ENCODE measurements around the gene NELFB. TPM values are rescaled to one million over a fixed set of nuclear protein-coding genes. Genes with fewer than 3 reads are reported as not detected.
A peak's percentile ranks its signal among the peaks of the same experiment; 100 is the strongest.

NELFB gene
- total RNA-seq, 3 donors from 2014 or later: 32.6 to 39.2 (median 38.7) TPM

GRCh38 chr9:137226338-137227053 is 28.6 kb upstream of the NELFB start:
- Histone ChIP-seq H3K27me3 (peaks cover 4 to 35% of the 10 kb centered on the region in 2 donors), H3K4me1 (peaks cover 7% of the 10 kb centered on the region in 2 donors), H3K9me3 (no peaks in the 10 kb centered on the region), H3K27ac (peak overlapping the region; percentile 53 to 78), H3K36me3 (no peaks in the 10 kb centered on the region), H3K4me3 (peak overlapping the region in 1 of 3 donors; percentile 25)
- TF ChIP-seq POLR2A (IDR thresholded peaks at IDR 0.05) (no peak), POLR2AphosphoS5 (IDR thresholded peaks at IDR 0.05) (no peak)
- TF ChIP-seq, protein P1, sequence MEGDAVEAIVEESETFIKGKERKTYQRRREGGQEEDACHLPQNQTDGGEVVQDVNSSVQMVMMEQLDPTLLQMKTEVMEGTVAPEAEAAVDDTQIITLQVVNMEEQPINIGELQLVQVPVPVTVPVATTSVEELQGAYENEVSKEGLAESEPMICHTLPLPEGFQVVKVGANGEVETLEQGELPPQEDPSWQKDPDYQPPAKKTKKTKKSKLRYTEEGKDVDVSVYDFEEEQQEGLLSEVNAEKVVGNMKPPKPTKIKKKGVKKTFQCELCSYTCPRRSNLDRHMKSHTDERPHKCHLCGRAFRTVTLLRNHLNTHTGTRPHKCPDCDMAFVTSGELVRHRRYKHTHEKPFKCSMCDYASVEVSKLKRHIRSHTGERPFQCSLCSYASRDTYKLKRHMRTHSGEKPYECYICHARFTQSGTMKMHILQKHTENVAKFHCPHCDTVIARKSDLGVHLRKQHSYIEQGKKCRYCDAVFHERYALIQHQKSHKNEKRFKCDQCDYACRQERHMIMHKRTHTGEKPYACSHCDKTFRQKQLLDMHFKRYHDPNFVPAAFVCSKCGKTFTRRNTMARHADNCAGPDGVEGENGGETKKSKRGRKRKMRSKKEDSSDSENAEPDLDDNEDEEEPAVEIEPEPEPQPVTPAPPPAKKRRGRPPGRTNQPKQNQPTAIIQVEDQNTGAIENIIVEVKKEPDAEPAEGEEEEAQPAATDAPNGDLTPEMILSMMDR (IDR thresholded peaks at IDR 0.05): no peak
- DNase-seq (ENCODE audit: low spot score in 2 of 2): no peak
- intact Hi-C loops (cut with DNase I; ENCODE audit: low total_unique reads): loop anchor here (5.0 kb wide), 1 partner anchor 94 kb away; no protein-coding TSS in a partner anchor

DNA sequence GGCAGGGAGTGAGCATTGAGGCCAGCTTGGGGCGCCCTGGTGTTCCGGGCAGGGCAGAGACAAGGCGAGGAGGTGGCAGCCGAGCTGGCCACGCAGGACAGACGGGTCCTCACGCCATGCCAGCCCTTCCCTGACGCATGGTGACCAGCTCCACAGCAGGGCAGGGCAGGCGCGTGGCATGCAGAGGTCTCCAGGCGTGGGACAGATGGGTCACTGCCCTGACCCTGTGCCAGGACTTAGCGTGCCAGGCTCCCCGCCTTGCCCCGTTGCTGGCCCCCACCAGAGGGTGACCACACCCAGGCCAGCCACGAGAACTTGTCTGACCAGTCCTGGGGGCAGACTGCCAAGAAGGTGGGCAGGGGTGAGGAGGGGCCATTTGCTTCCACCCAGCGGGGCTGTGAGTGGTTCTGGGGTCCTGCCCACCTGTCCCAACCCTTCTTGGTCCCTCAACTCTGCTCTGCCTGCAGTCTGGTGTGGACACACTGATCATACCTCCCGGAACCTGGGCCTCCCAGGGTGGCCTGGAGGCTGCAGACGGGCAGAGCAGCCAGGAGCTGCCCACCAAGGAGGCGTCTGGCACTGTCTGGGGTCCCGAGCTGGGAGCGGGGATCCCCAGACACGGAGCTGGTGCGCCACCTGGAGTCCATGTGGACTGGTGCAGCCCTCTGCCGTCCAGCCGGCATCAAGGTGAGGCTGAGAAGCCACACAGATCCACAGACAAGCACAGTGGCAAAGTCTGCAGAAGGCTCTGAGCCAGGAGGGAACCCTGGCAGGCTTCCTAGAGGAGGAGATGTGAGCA is 27.9 kb upstream of the NELFB start, which contains the start of gene RNF224:
Gene RNF224, plus strand, starts transcription at position 449 of the 799 bp plus-strand sequence. CDS start 834 bp downstream, outside the sequence.
- no peaks in the 10 kb centered on the region for H3K9me3 ChIP-seq
- intact Hi-C loops (cut with DNase I; ENCODE audit: low total_unique reads): loop anchor here (5.0 kb wide), 1 partner anchor 95 kb away; no protein-coding TSS in a partner anchor
- TF ChIP-seq POLR2AphosphoS5 (IDR thresholded peaks at IDR 0.05) (peak in 1 of 3 donors; percentile 61), POLR2A (IDR thresholded peaks at IDR 0.05) (no peak)
- TF ChIP-seq, protein P1 (IDR thresholded peaks at IDR 0.05): peak; percentile 57 to 99 (median 89)
- peaks cover 4 to 43% of the 10 kb centered on the region in 2 donors for H3K27me3 ChIP-seq
- H3K27ac ChIP-seq: peak within 1 kb of the TSS; percentile 53 to 78
- peak; percentile 76 to 89 for DNase-seq (ENCODE audit: low spot score in 2 of 2)
- no peaks in the 10 kb centered on the region for H3K36me3 ChIP-seq
- peak within 1 kb of the TSS in 2 of 3 donors; percentile 6 to 25 for H3K4me3 ChIP-seq
- H3K4me1 ChIP-seq: peaks cover 7% of the 10 kb centered on the region in 2 donors

- no peaks in the 10 kb centered on the region for H3K9me3 ChIP-seq
- H3K36me3 ChIP-seq: no peaks in the 10 kb centered on the region
- peaks cover 7% of the 10 kb centered on the region in 2 donors for H3K4me1 ChIP-seq
- no peak overlapping the region for H3K27ac ChIP-seq
- intact Hi-C loops (cut with DNase I; ENCODE audit: low total_unique reads): loop anchor here (5.0 kb wide), 1 partner anchor 96 kb away; no protein-coding TSS in a partner anchor
- H3K27me3 ChIP-seq: peaks cover 9 to 50% of the 10 kb centered on the region in 2 donors
- H3K4me3 ChIP-seq: no peak overlapping the region
- no peak for TF ChIP-seq POLR2AphosphoS5 (IDR thresholded peaks at IDR 0.05)
- TF ChIP-seq, protein P1 (IDR thresholded peaks at IDR 0.05): no peak
- TF ChIP-seq POLR2A (IDR thresholded peaks at IDR 0.05): no peak
- DNase-seq (ENCODE audit: low spot score in 2 of 2): no peak
Measured at GRCh38 chr9:137227853-137228505, 27.1 kb upstream of the NELFB start.

DNA sequence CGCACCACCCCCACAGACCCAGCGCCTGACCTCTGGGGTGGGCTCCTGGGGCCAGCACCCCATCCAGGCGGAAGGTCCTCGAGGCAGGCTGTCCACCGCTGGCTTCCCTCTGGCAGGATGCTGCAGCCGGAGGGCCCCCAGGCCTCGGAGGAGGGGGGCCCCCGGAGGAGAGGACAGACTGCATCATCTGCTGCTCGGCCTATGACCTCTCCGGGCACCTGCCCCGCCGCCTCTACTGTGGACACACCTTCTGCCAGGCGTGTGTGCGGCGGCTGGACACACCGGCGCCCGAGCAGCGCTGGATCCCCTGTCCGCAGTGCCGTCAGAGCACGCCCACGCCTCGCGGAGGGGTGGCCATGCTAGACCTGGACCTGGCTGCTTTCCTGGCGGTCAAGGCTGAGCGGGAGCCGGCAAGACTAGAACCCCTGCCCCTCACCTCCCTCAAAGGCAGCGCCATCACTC is 26.6 kb upstream of the NELFB start:
- Histone ChIP-seq H3K27ac (no peak overlapping the region), H3K36me3 (no peaks in the 10 kb centered on the region), H3K9me3 (no peaks in the 10 kb centered on the region), H3K4me3 (no peak overlapping the region), H3K4me1 (peaks cover 7% of the 10 kb centered on the region in 2 donors), H3K27me3 (peaks cover 9 to 56% of the 10 kb centered on the region in 2 donors)
- no peak for TF ChIP-seq POLR2AphosphoS5 (IDR thresholded peaks at IDR 0.05)
- TF ChIP-seq, protein P1 (IDR thresholded peaks at IDR 0.05): no peak
- DNase-seq (ENCODE audit: low spot score in 2 of 2): no peak
- intact Hi-C loops (cut with DNase I; ENCODE audit: low total_unique reads): loop anchor here (5.0 kb wide), 1 partner anchor 96 kb away; no protein-coding TSS in a partner anchor
